Measurements from ENCODE around the gene LUC7L3.
"Not testable (repeated sequence)": the region's sequence is repeated elsewhere in the genome, so short reads cannot be mapped to it uniquely, and the experiment has no call there.

Gene LUC7L3

DNA sequence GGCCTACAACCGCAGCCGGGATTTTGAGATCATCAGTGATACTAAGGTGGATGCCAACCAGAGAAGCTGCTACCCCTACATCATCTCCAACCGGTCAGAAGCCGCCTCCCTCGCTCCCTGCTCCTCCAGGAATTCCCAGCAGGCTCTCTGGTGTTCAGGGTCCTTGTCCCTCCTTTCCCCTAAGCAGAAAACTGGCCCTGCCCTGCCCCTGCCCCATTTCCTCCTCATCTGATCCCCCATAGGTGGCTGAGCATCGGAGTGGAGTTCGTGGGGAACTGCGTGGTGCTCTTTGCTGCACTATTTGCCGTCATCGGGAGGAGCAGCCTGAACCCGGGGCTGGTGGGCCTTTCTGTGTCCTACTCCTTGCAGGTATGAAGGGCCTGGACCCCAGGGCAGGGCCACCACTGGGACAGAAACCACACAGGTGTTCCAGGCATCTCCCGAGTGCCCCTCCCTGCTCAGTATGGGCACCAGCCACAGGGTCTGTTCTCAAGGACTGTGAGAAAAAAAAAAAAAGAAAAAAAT lies 41.5 kb upstream of the LUC7L3 start:
- TF ChIP-seq, protein P1, sequence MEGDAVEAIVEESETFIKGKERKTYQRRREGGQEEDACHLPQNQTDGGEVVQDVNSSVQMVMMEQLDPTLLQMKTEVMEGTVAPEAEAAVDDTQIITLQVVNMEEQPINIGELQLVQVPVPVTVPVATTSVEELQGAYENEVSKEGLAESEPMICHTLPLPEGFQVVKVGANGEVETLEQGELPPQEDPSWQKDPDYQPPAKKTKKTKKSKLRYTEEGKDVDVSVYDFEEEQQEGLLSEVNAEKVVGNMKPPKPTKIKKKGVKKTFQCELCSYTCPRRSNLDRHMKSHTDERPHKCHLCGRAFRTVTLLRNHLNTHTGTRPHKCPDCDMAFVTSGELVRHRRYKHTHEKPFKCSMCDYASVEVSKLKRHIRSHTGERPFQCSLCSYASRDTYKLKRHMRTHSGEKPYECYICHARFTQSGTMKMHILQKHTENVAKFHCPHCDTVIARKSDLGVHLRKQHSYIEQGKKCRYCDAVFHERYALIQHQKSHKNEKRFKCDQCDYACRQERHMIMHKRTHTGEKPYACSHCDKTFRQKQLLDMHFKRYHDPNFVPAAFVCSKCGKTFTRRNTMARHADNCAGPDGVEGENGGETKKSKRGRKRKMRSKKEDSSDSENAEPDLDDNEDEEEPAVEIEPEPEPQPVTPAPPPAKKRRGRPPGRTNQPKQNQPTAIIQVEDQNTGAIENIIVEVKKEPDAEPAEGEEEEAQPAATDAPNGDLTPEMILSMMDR (conservative IDR thresholded peaks at IDR 0.05; ENCODE audit: low read depth, low read length) = no peak
- DNase-seq (ENCODE audit: low read depth) = no peak
- no peak overlapping the region for H3K4me3 ChIP-seq (ENCODE audit: low read depth, low read length)

DNA sequence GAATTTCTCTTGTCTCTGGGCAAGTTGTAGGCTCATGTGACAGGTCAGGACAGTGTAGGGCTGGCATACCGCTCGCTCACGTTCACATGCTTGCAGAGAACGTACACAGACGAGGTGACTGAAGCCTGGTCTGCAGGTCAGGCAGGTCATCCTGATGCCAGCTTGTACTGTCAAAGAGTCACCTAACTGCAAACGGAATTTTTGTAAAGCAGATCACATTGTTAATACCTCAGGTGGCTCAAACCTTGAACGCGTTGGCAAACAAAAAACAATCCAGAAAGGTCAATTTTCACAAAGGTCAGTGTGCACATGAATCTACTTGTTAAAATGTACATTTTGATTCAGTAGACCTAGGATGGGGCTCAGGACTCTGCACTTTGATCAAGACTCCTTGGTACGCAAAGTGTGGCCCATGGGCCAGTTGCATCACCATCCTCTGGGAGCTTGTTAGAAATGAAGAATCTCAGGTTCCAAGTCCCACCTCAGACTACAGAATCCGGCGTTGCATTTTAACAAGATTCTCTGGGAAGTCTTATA lies 40.3 kb upstream of the LUC7L3 start:
- no peak for DNase-seq (ENCODE audit: low read depth)
- H3K4me3 ChIP-seq (ENCODE audit: low read depth, low read length) = no peak overlapping the region
- TF ChIP-seq, protein P1 (conservative IDR thresholded peaks at IDR 0.05; ENCODE audit: low read depth, low read length) = no peak

DNA sequence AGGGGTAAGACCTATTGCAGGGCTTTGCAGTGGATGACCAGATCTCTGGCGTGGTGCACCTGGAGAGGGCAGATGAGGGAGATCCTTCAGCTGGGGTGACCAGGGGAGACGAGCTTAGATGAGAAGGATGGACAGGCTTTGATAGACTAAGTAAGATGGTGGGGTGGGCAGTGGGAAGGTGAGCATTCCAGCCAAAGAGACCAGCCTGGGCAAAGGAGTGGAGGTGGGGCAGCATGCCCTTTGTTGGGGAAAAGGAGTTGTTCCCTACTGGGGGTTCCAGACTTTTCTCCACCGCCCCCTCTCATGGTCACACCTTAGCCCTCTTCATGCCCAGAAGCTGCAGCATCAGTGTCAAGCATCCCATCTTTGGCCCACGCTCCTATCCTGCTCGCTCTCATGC lies 39.3 kb upstream of the LUC7L3 start:
- DNase-seq (ENCODE audit: low read depth) = no peak
- TF ChIP-seq, protein P1 (conservative IDR thresholded peaks at IDR 0.05; ENCODE audit: low read depth, low read length) = no peak
- H3K4me3 ChIP-seq (ENCODE audit: low read depth, low read length) = no peak overlapping the region

DNA sequence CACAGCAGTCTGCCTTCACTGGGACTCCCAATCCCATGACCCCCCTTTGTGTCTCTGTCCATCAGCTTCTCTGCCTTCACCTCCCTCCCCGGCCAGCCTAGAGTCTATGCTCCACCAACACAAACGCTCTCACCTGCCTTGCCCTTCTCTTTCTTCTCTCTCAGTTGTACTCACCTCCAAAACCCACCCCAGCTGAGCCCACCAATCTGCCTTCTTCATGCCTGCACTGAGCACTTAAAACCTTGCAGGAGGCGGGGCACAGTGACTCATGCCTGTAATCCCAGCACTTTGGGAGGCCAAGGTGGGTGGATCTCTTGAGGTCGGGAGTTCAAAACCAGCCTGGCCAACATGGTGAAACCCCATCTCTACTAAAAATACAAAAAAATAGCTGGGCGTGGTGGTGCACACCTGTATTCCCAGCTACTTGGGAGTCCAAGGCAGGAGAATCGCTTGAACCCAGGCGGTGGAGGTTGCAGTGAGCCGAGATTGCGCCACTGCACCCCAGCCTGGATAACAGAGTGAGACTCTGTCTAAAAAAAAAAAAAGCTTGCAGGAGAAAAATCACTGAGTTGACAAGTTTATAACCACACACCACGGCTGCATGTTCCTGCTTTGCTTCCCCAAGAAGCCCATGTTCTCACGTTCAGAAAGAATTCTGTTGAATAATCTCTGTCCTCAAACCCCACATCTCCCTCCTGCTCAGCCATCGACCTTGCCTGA lies 38.7 kb upstream of the LUC7L3 start:
- H3K4me3 ChIP-seq (ENCODE audit: low read depth, low read length); DNase-seq (ENCODE audit: low read depth): not testable (repeated sequence)

DNA sequence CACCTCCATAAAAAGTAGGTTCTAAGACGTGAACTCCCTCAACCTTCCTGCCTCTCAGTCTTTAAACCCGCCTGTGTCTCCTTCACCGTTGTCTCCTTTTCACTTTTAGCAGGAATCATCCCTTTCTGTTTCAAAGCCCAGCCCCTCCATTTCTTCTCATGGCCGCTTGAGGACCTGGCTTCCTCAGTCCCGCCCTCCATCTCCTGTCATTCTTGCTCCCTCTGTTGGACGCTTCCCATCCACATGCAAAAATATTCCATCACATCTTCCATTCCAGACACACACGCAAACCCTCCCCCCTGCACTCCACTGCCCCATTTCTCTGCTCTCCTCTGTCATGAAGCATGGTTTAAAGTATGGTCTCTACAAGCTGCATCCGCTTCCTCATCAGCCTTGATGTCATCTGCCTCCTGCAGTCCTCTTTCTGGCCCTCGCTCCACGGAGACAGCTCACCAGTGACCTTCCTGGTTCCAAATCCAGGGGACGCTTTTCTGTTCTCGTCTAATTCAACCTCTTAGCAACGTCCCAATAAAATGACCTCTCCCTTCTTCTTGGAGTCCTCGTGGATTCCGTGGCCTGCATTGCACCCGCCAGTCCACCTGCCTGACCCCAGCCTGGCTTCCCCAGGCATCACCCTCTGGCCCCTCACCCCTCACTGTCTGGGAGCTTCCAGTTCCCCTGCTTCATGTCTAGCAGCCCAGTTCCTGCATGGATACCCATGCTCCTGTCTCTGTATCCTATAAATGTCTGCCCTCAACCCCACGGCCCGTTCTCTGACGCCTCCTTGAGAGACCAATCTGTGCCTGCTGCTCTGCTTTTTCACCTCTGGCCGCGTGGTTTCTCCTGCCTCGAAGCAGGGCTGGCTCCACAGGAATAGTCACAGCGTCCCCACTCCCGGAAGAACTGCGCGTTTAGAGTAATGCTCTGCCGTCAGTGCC lies 37.9 kb upstream of the LUC7L3 start:
- DNase-seq (ENCODE audit: low read depth) = peak; percentile 89
- TF ChIP-seq, protein P1 (conservative IDR thresholded peaks at IDR 0.05; ENCODE audit: low read depth, low read length) = peak; percentile 83
- H3K4me3 ChIP-seq (ENCODE audit: low read depth, low read length) = no peak overlapping the region

DNA sequence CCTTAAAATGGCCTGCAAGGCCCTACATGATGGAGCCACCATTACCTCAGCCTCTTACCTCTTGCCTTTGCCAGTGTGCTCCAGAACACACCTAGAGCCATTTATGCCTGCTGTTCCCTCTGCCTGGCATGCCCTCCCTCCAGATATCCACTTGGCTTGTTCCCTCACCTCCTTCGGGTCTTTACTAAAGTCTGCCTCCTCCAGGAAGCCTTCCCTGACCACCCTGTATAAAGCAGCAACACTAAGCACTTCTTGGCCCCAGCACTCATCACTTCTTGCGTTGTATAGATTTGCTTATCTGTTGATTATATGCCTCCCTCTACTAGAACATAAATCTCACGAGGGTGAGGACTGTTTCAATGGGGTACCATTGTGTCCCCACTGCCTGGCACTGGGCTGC lies 37.0 kb upstream of the LUC7L3 start:
- TF ChIP-seq, protein P1 (conservative IDR thresholded peaks at IDR 0.05; ENCODE audit: low read depth, low read length) = no peak
- H3K4me3 ChIP-seq (ENCODE audit: low read depth, low read length) = no peak overlapping the region
- DNase-seq (ENCODE audit: low read depth) = no peak

DNA sequence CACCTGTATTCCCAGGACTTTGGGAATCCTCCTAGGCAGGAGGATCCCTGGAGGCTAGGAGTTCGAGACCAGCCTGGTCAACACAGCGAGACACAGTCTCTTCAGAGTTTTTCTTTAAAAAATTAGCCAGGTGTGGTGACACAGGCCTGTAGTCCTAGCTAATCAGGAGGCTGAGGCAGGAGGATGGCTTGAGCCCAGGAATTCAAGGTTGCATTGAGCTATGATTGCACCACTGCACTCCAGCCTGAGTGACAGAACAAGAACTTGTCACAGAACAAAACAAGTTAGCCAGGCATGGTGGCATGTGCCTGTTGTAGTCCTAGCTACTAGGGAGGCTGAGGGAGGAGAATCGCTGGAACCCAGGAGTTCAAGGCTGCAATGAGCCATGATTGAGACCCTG lies 36.5 kb upstream of the LUC7L3 start:
- TF ChIP-seq, protein P1 (conservative IDR thresholded peaks at IDR 0.05; ENCODE audit: low read depth, low read length) = no peak
- no peak for DNase-seq (ENCODE audit: low read depth)
- no peak overlapping the region for H3K4me3 ChIP-seq (ENCODE audit: low read depth, low read length)
